HEK293 (cell line): ENCODE results near the gene COPA.

ENCODE experiments used
- IKZF3 ChIP-seq: fragments of 450-650 bp; IDR thresholded peaks from 2 replicates; pipeline ENCODE4 v1.5.0; 2018; ENCODE audit warnings: missing biosample characterization, mild to moderate bottlenecking, missing genetic modification characterization, moderate library complexity
- PRDM10 ChIP-seq: fragments of 450-650 bp; formaldehyde crosslinking; IDR thresholded peaks from 2 replicates; pipeline ENCODE4 v1.5.1; 2016; ENCODE audit warnings: missing biosample characterization, missing genetic modification characterization
- PRDM2 ChIP-seq: fragments of 450-650 bp; formaldehyde crosslinking; IDR thresholded peaks from 2 replicates; pipeline ENCODE4 v1.5.1; 2016; ENCODE audit warnings: missing biosample characterization, missing genetic modification characterization, borderline replicate concordance
- REST ChIP-seq: fragments of 450-650 bp; formaldehyde crosslinking; IDR thresholded peaks from 2 replicates; pipeline ENCODE4 v1.5.1; 2016; ENCODE audit warnings: missing biosample characterization, missing genetic modification characterization
- WT1 ChIP-seq: fragments of 450-650 bp; formaldehyde crosslinking; IDR thresholded peaks from 2 replicates; pipeline ENCODE4 v1.5.1; 2016; ENCODE audit warnings: missing biosample characterization, missing genetic modification characterization
- ZBTB10 ChIP-seq: fragments of 450-650 bp; formaldehyde crosslinking; IDR thresholded peaks from 2 replicates; pipeline ENCODE4 v1.5.1; 2016; ENCODE audit warnings: missing biosample characterization, missing genetic modification characterization
- ZBTB7A ChIP-seq: fragments of 450-650 bp; formaldehyde crosslinking; IDR thresholded peaks from 2 replicates; pipeline ENCODE4 v1.5.1; 2016; ENCODE audit warnings: low read depth, missing biosample characterization, missing genetic modification characterization
- ZFP37 ChIP-seq: fragments of 450-650 bp; formaldehyde crosslinking; IDR thresholded peaks from 2 replicates; pipeline ENCODE4 v1.5.1; 2016; ENCODE audit warnings: missing biosample characterization, missing genetic modification characterization
- ZIC2 ChIP-seq: fragments of 450-650 bp; formaldehyde crosslinking; IDR thresholded peaks from 2 replicates; pipeline ENCODE4 v1.5.1; 2016; ENCODE audit warnings: missing biosample characterization, missing genetic modification characterization
- ZNF138 ChIP-seq: fragments of 450-650 bp; formaldehyde crosslinking; IDR thresholded peaks from 2 replicates; pipeline ENCODE4 v1.5.1; 2016; ENCODE audit warnings: missing biosample characterization, missing genetic modification characterization, borderline replicate concordance
- ZNF148 ChIP-seq: fragments of 450-650 bp; formaldehyde crosslinking; IDR thresholded peaks from 2 replicates; pipeline ENCODE4 v1.5.0; 2017; ENCODE audit warnings: missing biosample characterization, missing genetic modification characterization, borderline replicate concordance
- ZNF16 ChIP-seq: fragments of 450-650 bp; formaldehyde crosslinking; IDR thresholded peaks from 2 replicates; pipeline ENCODE4 v1.5.1; 2016; ENCODE audit warnings: low read depth, missing biosample characterization, missing genetic modification characterization
- ZNF248 ChIP-seq: fragments of 450-650 bp; formaldehyde crosslinking; IDR thresholded peaks from 2 replicates; pipeline ENCODE4 v1.5.1; 2017; ENCODE audit warnings: missing biosample characterization, missing genetic modification characterization
- ZNF292 ChIP-seq: fragments of 450-650 bp; formaldehyde crosslinking; IDR thresholded peaks from 2 replicates; pipeline ENCODE4 v1.5.1; 2016; ENCODE audit warnings: low read depth, missing biosample characterization, missing genetic modification characterization, borderline replicate concordance
- ZNF335 ChIP-seq: fragments of 450-650 bp; formaldehyde crosslinking; conservative IDR thresholded peaks from 2 replicates; pipeline ENCODE4 v1.5.1; 2016; ENCODE audit warnings: missing biosample characterization, missing genetic modification characterization
- ZNF521 ChIP-seq: fragments of 450-650 bp; formaldehyde crosslinking; IDR thresholded peaks from 2 replicates; pipeline ENCODE4 v1.5.1; 2017; ENCODE audit warnings: missing biosample characterization, mild to moderate bottlenecking, missing genetic modification characterization
- ZNF585B ChIP-seq: fragments of 450-650 bp; formaldehyde crosslinking; IDR thresholded peaks from 2 replicates; pipeline ENCODE4 v1.5.1; 2016; ENCODE audit warnings: missing biosample characterization, missing genetic modification characterization
- ZNF596 ChIP-seq: fragments of 450-650 bp; IDR thresholded peaks from 2 replicates; pipeline ENCODE4 v1.5.0; 2018; ENCODE audit warnings: missing biosample characterization, mild to moderate bottlenecking, missing genetic modification characterization, moderate library complexity
- ZNF747 ChIP-seq: fragments of 450-650 bp; formaldehyde crosslinking; IDR thresholded peaks from 2 replicates; pipeline ENCODE4 v1.5.1; 2016; ENCODE audit warnings: missing biosample characterization, missing genetic modification characterization
- ZNF785 ChIP-seq: fragments of 450-650 bp; formaldehyde crosslinking; IDR thresholded peaks from 2 replicates; pipeline ENCODE4 v1.5.1; 2016; ENCODE audit warnings: missing biosample characterization, missing genetic modification characterization

COPA gene

GRCh38 chr1:160362168-160362957, 19.3 kb upstream of the COPA start (continued):
- no peak for TF ChIP-seq PRDM2
- TF ChIP-seq WT1 (tag by site-specific recombination): peak; percentile 55; the same call in 1 of the 2 replicates
- TF ChIP-seq ZNF521 (tag by site-specific recombination): no peak
- TF ChIP-seq ZNF335 (tag by site-specific recombination): peak; percentile 60; the same call in 1 of the 2 replicates
- no peak for TF ChIP-seq ZBTB7A (tag by site-specific recombination)
- no peak for TF ChIP-seq ZNF248 (tag by site-specific recombination)
- TF ChIP-seq ZBTB10 (tag by site-specific recombination): 0 out of 2 replicates have a peak, but pooled peaks have one; percentile 38
- TF ChIP-seq ZNF596 (tag by site-specific recombination): no peak
- TF ChIP-seq ZFP37 (tag by site-specific recombination): no peak
- no peak for TF ChIP-seq ZNF585B
- TF ChIP-seq ZNF16 (tag by site-specific recombination): no peak
- no peak for TF ChIP-seq ZNF292 (tag by site-specific recombination)
- TF ChIP-seq IKZF3: peak; percentile 41; the same call in 1 of the 2 replicates
- TF ChIP-seq ZIC2 (tag by site-specific recombination): peak; percentile 70
- no peak for TF ChIP-seq ZNF138 (tag by site-specific recombination)
- TF ChIP-seq REST (tag by site-specific recombination): no peak
- peak; percentile 55 for TF ChIP-seq PRDM10 (tag by site-specific recombination)
- TF ChIP-seq ZNF148 (tag by site-specific recombination): no peak
- no peak for TF ChIP-seq ZNF785 (tag by site-specific recombination)
- TF ChIP-seq ZNF747 (tag by site-specific recombination): no peak
